ENCODE results near the gene PARP15.

PARP15 gene

DNA sequence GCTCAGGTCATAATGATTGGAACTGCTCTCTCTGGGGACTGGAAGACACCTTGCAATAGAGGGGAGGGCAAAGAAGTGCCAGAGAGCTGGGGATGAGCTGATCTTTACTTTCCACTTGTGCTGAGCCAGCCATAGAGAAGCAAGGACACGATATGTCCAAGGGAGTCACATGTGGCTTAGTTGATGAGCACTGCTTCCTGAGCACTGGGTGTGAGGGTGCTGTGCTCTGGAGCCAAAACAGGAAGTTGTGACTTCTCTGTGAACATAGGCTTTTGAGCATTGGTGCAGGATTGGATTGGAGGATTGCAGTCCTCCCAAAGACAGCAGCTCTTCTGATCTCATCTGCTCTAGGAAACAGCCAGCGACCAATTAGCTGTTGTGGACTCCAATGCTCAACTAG, 109.8 kb downstream of the PARP15 start:
- Histone ChIP-seq H3K27ac (no peak overlapping the region), H3K9ac (no peak overlapping the region), H3K4me2 (no peak overlapping the region)

More for the DNA sequence above, 109.8 kb downstream of the PARP15 start:
- Histone ChIP-seq H2AFZ (ENCODE audit: low read depth) (no peak overlapping the region), H3K4me1 (ENCODE audit: low read depth, poor library complexity, severe bottlenecking) (peaks cover 8% of the 10 kb centered on the region), H3K79me2 (ENCODE audit: insufficient read depth, low read depth) (no peaks in the 10 kb centered on the region), H3K4me3 (IDR thresholded peaks at IDR 0.05; ENCODE audit: insufficient read depth, low read depth, low read length) (no peak overlapping the region), H3K36me3 (ENCODE audit: insufficient read depth) (no peaks in the 10 kb centered on the region), H4K20me1 (ENCODE audit: insufficient read depth) (no peaks in the 10 kb centered on the region), H3K27me3 (ENCODE audit: insufficient read depth, low read depth) (no peaks in the 10 kb centered on the region)
- TF ChIP-seq, protein P1, sequence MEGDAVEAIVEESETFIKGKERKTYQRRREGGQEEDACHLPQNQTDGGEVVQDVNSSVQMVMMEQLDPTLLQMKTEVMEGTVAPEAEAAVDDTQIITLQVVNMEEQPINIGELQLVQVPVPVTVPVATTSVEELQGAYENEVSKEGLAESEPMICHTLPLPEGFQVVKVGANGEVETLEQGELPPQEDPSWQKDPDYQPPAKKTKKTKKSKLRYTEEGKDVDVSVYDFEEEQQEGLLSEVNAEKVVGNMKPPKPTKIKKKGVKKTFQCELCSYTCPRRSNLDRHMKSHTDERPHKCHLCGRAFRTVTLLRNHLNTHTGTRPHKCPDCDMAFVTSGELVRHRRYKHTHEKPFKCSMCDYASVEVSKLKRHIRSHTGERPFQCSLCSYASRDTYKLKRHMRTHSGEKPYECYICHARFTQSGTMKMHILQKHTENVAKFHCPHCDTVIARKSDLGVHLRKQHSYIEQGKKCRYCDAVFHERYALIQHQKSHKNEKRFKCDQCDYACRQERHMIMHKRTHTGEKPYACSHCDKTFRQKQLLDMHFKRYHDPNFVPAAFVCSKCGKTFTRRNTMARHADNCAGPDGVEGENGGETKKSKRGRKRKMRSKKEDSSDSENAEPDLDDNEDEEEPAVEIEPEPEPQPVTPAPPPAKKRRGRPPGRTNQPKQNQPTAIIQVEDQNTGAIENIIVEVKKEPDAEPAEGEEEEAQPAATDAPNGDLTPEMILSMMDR (conservative IDR thresholded peaks at IDR 0.05; ENCODE audit: low read depth, low read length) = no peak

Measured in KMS-11 (cell line).